Loucy (cell line): Measurements from ENCODE around the gene GADD45G.

Experiments
- H2AFZ ChIP-seq: fragments of 200-600 bp; sonication (generic); 2 replicates; pipeline ENCODE4 v1.6.0; 2016; ENCODE audit warnings: antibody characterized with exemption, mild to moderate bottlenecking, low read length, moderate library complexity
- H3F3A ChIP-seq: fragments of 200-600 bp; 2 replicates; pipeline ENCODE4 v1.6.0; 2016; ENCODE audit warnings: antibody characterized with exemption, low read depth, mild to moderate bottlenecking
- H3K27me3 ChIP-seq: fragments of 200-600 bp; sonication (generic); 2 replicates; pipeline ENCODE4 v1.6.1; 2014; ENCODE audit warnings: low read length, mild to moderate bottlenecking; ENCODE audit not compliant: insufficient read depth, poor library complexity, severe bottlenecking
- H3K36me3 ChIP-seq: fragments of 200-600 bp; sonication (generic); 2 replicates; pipeline ENCODE4 v1.6.1; 2016; ENCODE audit warnings: low read length; ENCODE audit not compliant: insufficient read depth
- H3K4me1 ChIP-seq: fragments of 200-600 bp; sonication (generic); 2 replicates; pipeline ENCODE4 v1.5.1; 2014; ENCODE audit warnings: low read length, mild to moderate bottlenecking; ENCODE audit not compliant: insufficient read depth, poor library complexity, severe bottlenecking
- H3K4me2 ChIP-seq: fragments of 200-600 bp; sonication (generic); 2 replicates; pipeline ENCODE4 v1.6.0; 2014; ENCODE audit warnings: antibody characterized with exemption, low read length, low read depth, mild to moderate bottlenecking; ENCODE audit not compliant: poor library complexity, severe bottlenecking
- H3K4me3 ChIP-seq: fragments of 200-600 bp; sonication (generic); 2 replicates; pipeline ENCODE4 v1.5.1; 2014; ENCODE audit warnings: low read length, mild to moderate bottlenecking, mixed read lengths; ENCODE audit not compliant: poor library complexity, severe bottlenecking
- H3K79me2 ChIP-seq: fragments of 200-600 bp; sonication (generic); 2 replicates; pipeline ENCODE4 v1.6.1; 2014; ENCODE audit warnings: low read length; ENCODE audit not compliant: insufficient read depth
- H3K9ac ChIP-seq: fragments of 200-600 bp; sonication (generic); 2 replicates; pipeline ENCODE4 v1.6.0; 2014; ENCODE audit warnings: mild to moderate bottlenecking, low read depth, low read length, moderate library complexity; ENCODE audit not compliant: poor library complexity, severe bottlenecking
- H3K9me2 ChIP-seq: fragments of 200-600 bp; sonication (generic); replicated peaks from 2 replicates; pipeline ENCODE4 v1.6.1; 2016; ENCODE audit warnings: low read depth, low read length, mixed read lengths
- H3K9me3 ChIP-seq: fragments of 200-600 bp; sonication (generic); 2 replicates; pipeline ENCODE4 v1.6.1; 2014; ENCODE audit warnings: mild to moderate bottlenecking, antibody characterized with exemption, low read length, low read depth; ENCODE audit not compliant: insufficient read depth
- H4K20me1 ChIP-seq: fragments of 200-600 bp; sonication (generic); 2 replicates; pipeline ENCODE4 v1.6.0; 2014; ENCODE audit warnings: antibody characterized with exemption, low read length, mild to moderate bottlenecking; ENCODE audit not compliant: insufficient read depth, poor library complexity, severe bottlenecking
- CTCF ChIP-seq: fragments of 200-600 bp; sonication (generic); conservative IDR thresholded peaks from 2 replicates; pipeline ENCODE4 v1.5.1; 2014; ENCODE audit warnings: mild to moderate bottlenecking, antibody characterized with exemption, low read length
- EZH2phosphoT487 ChIP-seq: fragments of 200-600 bp; IDR thresholded peaks from 2 replicates; pipeline ENCODE4 v1.6.1; 2018; ENCODE audit warnings: antibody characterized with exemption, mild to moderate bottlenecking, moderate library complexity, borderline replicate concordance

The GADD45G gene

GRCh38 chr9:89595646-89596045 lies 9.2 kb upstream of the GADD45G start:
- Histone ChIP-seq H3K4me2 (no peak overlapping the region), H3F3A (no peaks in the 10 kb centered on the region), H3K9me2 (no peaks in the 10 kb centered on the region), H3K36me3 (no peaks in the 10 kb centered on the region), H4K20me1 (no peaks in the 10 kb centered on the region), H3K79me2 (no peaks in the 10 kb centered on the region), H3K9ac (no peak overlapping the region), H3K9me3 (no peaks in the 10 kb centered on the region), H2AFZ (no peak overlapping the region), H3K4me3 (no peak overlapping the region), H3K27me3 (no peaks in the 10 kb centered on the region), H3K4me1 (no peaks in the 10 kb centered on the region)
- TF ChIP-seq CTCF (no peak), EZH2phosphoT487 (no peak)

- Histone ChIP-seq H3K79me2 (no peaks in the 10 kb centered on the region), H3K4me3 (no peak overlapping the region), H3F3A (no peaks in the 10 kb centered on the region), H3K9me2 (no peaks in the 10 kb centered on the region), H3K9me3 (no peaks in the 10 kb centered on the region), H3K4me1 (no peaks in the 10 kb centered on the region), H3K36me3 (no peaks in the 10 kb centered on the region), H3K27me3 (no peaks in the 10 kb centered on the region), H4K20me1 (no peaks in the 10 kb centered on the region), H3K9ac (no peak overlapping the region), H3K4me2 (no peak overlapping the region), H2AFZ (no peak overlapping the region)
- no peak for TF ChIP-seq EZH2phosphoT487
- no peak for TF ChIP-seq CTCF
These were observed 7.8 kb upstream of the GADD45G start for GRCh38 chr9:89596937-89597555.

GRCh38 chr9:89597711-89598362 lies 7.0 kb upstream of the GADD45G start:
- H3K4me2 ChIP-seq = no peak overlapping the region
- H2AFZ ChIP-seq = no peak overlapping the region
- H3K79me2 ChIP-seq = no peaks in the 10 kb centered on the region
- no peak overlapping the region for H3K4me3 ChIP-seq
- no peaks in the 10 kb centered on the region for H3K9me3 ChIP-seq
- TF ChIP-seq EZH2phosphoT487 (no peak), CTCF (peak; percentile 94)
- no peaks in the 10 kb centered on the region for H3K27me3 ChIP-seq
- no peak overlapping the region for H3K9ac ChIP-seq
- H3K4me1 ChIP-seq = no peaks in the 10 kb centered on the region
- no peaks in the 10 kb centered on the region for H3K36me3 ChIP-seq
- no peaks in the 10 kb centered on the region for H3K9me2 ChIP-seq
- H3F3A ChIP-seq = no peaks in the 10 kb centered on the region
- H4K20me1 ChIP-seq = no peaks in the 10 kb centered on the region
